ENCODE data around the gene KAZN.

KAZN gene

DNA sequence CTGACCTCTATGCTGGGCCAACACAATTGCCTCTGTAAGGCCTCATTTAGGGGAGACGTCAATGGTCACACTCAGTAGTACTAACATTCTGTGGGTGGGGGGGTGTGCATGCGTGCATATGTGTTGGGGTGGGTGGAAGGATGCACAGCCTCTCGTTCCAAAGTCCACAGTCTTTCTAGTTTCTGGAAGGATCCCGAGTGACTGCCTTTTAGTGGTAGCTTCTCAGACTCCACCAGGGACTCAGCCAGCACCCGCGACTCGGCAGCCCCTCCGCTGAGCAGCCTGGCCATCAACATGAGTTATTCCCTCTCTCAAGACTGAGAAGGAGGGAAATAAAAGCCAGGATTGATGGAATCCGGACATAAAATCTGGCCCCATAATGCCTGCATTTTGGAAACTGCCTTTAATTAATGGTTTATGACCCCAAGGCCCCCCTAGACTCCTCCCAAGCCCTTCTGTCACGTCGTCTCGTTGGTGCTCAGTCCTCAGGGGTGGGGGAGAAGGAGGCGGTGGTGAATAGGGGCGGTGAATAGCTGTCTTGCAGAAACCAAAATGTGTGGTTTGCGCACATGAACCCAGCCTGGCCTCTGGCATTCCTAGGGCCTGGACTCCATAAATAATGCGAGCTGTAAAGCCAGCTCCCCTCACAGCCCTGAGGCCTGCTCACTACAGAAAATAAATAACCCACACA is 489.9 kb downstream of the KAZN start:
- peaks cover 8% of the 10 kb centered on the region for H3K27me3 Mint-ChIP-seq (ENCODE audit: low read depth, poor library complexity)
- TF ChIP-seq, protein P1, sequence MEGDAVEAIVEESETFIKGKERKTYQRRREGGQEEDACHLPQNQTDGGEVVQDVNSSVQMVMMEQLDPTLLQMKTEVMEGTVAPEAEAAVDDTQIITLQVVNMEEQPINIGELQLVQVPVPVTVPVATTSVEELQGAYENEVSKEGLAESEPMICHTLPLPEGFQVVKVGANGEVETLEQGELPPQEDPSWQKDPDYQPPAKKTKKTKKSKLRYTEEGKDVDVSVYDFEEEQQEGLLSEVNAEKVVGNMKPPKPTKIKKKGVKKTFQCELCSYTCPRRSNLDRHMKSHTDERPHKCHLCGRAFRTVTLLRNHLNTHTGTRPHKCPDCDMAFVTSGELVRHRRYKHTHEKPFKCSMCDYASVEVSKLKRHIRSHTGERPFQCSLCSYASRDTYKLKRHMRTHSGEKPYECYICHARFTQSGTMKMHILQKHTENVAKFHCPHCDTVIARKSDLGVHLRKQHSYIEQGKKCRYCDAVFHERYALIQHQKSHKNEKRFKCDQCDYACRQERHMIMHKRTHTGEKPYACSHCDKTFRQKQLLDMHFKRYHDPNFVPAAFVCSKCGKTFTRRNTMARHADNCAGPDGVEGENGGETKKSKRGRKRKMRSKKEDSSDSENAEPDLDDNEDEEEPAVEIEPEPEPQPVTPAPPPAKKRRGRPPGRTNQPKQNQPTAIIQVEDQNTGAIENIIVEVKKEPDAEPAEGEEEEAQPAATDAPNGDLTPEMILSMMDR (IDR thresholded peaks at IDR 0.05), result no peak
- H3K27ac Mint-ChIP-seq, result peak overlapping the region; percentile 95
- H3K4me1 Mint-ChIP-seq, result peaks cover 92% of the 10 kb centered on the region
- H3K36me3 Mint-ChIP-seq (ENCODE audit: low read depth), result no peaks in the 10 kb centered on the region
- peak; percentile 73 for DNase-seq
- H3K9me3 Mint-ChIP-seq, result no peaks in the 10 kb centered on the region
- H3K4me3 Mint-ChIP-seq, result peak overlapping the region; percentile 44

DNA sequence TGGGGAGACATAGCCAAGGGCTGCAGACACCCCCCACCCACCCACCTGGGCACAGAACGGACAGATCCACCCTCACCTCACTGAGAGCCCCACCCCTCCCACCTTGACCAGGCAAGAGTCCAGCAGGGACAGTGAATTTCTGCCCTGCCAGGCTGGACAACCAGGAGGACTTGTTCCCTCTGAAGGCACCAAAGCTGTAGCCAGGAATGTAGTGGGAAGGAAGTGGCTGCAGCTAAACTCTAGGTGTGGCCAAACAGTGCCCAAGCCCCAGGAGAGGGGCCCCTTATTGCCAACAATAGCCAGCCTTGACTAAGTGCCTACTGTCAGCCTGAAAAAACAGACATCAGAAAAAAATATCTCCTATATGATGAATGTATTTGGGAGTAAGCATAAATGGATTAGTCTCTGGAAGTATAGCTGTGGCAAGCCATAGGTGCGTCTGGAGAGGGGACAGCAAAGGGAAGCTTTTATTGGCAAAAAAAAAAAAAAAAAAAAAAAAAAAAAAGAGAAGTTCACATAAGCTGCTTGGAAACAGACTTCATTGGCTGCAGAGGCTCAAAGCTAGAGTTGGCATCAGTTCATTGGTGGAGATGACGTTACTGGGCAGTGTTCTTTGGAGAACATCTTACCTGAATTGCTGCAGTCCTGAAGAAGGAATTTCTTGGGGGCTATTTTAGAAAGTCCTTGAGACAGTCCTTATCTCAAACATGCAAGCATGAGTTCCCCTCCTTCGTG is 490.9 kb downstream of the KAZN start:
- DNase-seq, result no peak
- H3K4me3 Mint-ChIP-seq, result peak overlapping the region; percentile 71
- no peaks in the 10 kb centered on the region for H3K9me3 Mint-ChIP-seq
- peaks cover 86% of the 10 kb centered on the region for H3K4me1 Mint-ChIP-seq
- peaks cover 5% of the 10 kb centered on the region for H3K27me3 Mint-ChIP-seq (ENCODE audit: low read depth, poor library complexity)
- peak overlapping the region; percentile 99 for H3K27ac Mint-ChIP-seq
- TF ChIP-seq, protein P1 (IDR thresholded peaks at IDR 0.05), result no peak
- no peaks in the 10 kb centered on the region for H3K36me3 Mint-ChIP-seq (ENCODE audit: low read depth)

DNA sequence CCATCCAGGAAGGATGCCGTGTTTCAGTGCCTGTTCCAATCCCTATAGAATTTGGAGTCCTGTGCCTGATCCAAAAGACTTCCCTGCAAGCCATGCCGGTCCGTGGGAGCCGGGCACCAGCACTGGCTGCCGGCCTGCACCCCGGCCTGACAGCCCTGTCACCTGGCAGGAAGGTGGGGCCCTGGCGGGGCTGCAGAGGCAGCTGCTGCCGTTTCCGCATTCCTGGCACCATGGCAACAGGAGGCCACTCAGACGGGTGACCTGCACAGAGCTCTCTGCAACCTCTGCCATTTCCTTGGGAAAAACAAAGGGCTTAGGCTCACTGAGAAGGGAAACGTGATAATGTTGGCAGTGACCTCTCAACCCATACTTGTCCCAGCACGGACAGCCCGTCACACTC is 491.9 kb downstream of the KAZN start:
- no peaks in the 10 kb centered on the region for H3K36me3 Mint-ChIP-seq (ENCODE audit: low read depth)
- H3K27ac Mint-ChIP-seq, result peak overlapping the region; percentile 99
- DNase-seq, result peak; percentile 80
- peaks cover 5% of the 10 kb centered on the region for H3K27me3 Mint-ChIP-seq (ENCODE audit: low read depth, poor library complexity)
- TF ChIP-seq, protein P1 (IDR thresholded peaks at IDR 0.05), result no peak
- H3K4me1 Mint-ChIP-seq, result peaks cover 80% of the 10 kb centered on the region
- peak overlapping the region; percentile 71 for H3K4me3 Mint-ChIP-seq
- H3K9me3 Mint-ChIP-seq, result no peaks in the 10 kb centered on the region

DNA sequence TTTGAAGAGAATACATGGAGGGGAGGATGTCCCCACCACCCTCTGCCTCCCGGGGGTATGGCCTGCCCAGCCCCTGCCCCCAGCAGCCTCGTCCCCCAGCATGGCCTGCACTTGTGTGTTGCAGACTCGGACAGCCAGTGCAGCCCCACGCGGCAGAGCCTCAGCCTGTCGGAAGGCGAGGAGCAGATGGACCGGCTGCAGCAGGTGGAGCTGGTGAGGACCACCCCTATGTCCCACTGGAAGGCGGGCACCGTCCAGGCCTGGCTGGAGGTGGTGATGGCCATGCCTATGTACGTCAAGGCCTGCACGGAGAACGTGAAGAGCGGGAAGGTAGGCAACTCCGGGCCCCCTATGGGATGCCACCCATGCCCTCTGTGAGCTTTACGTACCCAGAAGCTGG is 495.6 kb downstream of the KAZN start:
- Mint-ChIP-seq H3K9me3 (no peaks in the 10 kb centered on the region), H3K4me1 (peaks cover 64% of the 10 kb centered on the region), H3K36me3 (ENCODE audit: low read depth) (no peaks in the 10 kb centered on the region), H3K27ac (no peak overlapping the region), H3K27me3 (ENCODE audit: low read depth, poor library complexity) (peaks cover 12% of the 10 kb centered on the region), H3K4me3 (no peak overlapping the region)
- DNase-seq, result no peak
- TF ChIP-seq, protein P1 (IDR thresholded peaks at IDR 0.05), result no peak

DNA sequence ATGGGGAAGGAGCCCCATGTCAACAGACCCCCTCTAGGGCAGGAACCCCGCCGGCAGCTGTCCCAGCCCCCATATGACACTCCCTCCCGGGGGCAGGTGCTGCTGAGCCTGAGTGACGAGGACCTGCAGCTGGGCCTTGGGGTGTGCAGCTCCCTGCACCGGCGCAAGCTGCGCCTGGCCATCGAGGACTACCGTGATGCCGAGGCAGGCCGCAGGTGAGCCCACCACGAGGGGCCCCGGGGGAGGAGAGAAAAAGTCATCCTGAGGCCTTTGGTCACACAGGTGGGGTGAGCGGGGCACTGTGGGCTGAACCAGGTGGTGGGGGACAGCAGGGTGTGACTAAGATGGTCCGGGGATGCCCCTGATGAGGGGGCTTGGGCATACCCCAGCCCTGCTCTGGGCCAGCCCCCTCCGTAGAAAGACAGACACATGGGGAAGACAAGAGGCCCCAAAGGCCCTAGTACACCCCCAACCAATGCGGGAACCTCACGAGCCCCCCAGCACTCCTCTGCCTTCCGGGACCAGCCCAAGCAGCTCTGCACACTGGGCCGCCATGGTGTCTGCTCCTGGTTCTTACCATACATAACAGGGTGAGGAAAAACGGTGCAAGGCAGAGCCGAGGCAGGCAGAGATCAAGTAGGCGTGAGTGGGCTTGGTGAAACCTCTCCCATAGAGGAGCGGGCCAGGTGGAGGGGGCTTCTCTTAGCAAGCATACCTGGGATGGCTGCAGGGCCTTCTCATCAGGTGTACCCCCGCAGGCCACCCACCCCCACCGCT is 496.4 kb downstream of the KAZN start:
- Mint-ChIP-seq H3K36me3 (ENCODE audit: low read depth) (no peaks in the 10 kb centered on the region), H3K9me3 (no peaks in the 10 kb centered on the region), H3K27ac (no peak overlapping the region), H3K27me3 (ENCODE audit: low read depth, poor library complexity) (peaks cover 17% of the 10 kb centered on the region), H3K4me3 (no peak overlapping the region), H3K4me1 (peaks cover 64% of the 10 kb centered on the region)
- DNase-seq, result no peak
- TF ChIP-seq, protein P1 (IDR thresholded peaks at IDR 0.05), result no peak

Measured in nephron progenitor cell (in vitro differentiated cells).